Fibroblast of skin of abdomen (primary cell): Measurements from ENCODE around the gene DOCK3. TPM values are rescaled to one million over a fixed set of nuclear protein-coding genes. Genes with fewer than 3 reads are reported as not detected.
A peak's percentile ranks its signal among the peaks of the same experiment; 100 is the strongest.

Source experiments
- DNase-seq: peaks from one replicate; pipeline ENCODE4 v3.0.0-alpha.2; 2013
- polyA plus RNA-seq, 2 experiments: library from polyadenylated mRNA; unstranded; fragments of 120-200 nt; gene quantifications; one replicate each; pipeline ENCODE4 v1.2.1, GENCODE V29; 2013; ENCODE audit not compliant: insufficient read length in 2 of 2

Gene DOCK3
- 0.09 TPM for polyA plus RNA-seq (2013, experiment 1 of 2; ENCODE audit: insufficient read length)
- polyA plus RNA-seq (2013, experiment 2 of 2; ENCODE audit: insufficient read length), result 0.07 TPM

DNA sequence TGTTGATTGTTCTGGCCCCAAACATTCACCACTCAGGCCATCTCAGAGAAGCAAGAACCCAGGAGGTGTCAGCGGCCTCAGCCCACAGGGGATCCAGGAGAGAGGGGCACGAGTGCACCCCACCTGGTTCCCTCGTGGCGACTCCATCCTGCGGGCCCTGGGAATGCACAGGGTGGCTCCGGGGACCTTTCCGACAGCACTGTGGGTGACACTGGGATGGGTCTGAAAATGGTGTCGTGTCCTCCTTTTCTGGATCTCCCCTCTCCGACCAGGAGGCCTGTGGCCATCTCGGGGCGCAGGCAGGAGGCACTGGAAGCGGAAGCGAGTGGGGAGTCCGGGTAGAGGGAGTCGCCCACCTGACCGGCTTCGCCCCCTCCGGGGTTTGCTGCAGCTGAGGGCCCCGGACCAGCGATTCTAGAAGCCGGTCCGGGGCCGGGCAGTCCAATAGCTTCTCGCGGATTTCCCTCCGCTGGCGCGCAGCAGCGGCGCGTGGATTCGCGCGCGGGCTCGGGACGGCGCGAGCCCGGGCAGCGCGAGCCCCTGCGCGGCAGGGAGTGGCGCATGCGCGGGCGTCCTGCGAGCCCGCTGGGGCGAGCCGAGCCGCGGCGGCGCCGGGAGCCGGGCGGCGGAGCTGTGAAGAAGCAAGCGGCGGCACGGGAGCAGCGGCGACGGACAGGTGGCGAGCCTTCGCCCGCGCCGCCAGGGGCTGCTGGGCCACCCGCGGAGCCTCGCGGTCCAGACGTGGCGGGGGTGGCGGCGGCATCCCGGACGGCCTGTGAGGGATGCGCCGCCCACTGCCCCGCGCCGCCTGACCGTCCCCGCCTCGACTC lies at the start of gene DOCK3:
Gene DOCK3, plus strand, starts transcription at position 579 of the 830 bp plus-strand sequence. CDS start 337 bp downstream, outside the sequence.
- peak; percentile 39 for DNase-seq

DNA sequence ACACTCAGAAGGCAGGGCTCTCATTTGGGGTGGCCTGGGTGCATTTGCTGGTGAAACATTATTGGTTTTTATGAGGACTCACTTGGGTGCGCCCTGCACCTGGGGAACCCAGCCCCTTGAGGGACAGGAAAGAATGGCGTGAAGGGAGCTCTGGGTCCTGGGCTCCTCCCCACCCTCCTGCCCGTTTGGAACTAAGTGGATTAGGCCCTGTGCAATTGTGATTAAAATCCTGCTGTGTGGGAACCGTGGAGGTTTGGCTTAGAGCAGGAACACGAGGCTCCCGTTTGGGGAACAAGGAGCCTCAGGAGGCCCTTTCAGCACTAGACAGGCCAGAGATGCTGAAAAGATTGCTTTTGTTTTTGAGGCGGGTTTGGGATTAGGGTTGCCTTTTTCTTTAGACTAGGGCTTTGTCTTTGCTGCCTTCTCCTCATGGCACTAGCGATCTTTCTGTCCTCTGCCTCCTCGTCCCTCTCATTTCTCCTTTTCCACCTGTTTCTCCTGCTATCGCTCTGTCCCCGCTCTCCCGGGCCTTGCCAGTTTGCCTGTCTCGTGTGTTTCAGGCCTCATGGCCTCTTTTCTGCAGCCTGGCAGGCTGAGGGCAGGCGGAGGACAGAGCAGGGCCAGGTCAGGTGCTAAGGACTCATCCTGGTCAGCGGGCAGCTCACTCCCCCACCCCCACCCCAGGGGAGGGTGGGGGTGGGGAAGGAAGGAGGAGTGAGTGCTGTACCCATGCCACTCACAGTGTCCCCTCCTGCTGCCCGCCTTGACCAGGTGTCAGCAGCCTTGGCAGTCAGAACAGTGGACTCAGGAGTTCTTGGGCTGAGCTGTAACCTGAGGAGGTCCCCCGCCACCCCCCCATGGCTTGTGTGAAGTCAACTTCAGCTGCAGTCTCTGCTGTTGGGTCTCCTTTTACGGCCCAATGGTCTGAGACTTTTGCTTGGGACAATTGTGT lies 49.2 kb upstream of the DOCK3 start:
- DNase-seq, result no peak

- DNase-seq, result no peak
These were observed 48.3 kb upstream of the DOCK3 start for GRCh38 chr3:50626401-50626800.

DNA sequence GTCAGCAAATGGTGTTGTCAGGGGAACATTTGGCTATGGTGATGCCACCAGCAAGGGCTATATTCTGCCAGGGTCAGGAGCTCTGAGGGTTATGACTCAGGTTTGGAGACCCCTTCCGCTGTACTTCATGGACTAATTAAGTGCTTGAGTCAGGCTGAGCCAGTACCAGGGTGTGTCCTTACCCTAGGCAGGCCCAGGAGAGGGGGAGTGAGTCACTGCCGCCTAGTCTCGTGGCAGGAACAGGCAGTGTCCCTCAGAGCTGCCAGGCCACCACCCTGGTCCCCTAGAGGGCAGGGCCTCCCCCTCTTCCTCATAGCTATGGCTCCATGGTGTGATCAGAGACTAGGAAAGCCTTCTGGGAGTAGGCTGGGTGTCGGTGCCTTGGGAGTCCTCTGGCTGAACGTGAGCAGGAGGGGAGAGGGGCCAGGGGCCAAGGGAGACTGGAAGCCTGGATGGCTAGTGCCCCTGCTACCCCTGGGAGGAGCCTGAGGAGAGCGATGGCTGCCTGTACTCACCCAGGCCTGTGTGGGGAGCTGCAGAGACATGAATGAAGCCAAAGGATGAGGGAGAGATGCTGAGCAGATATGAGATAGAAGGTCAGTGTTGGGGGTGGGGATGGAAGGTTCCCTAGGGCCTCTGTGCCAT lies 47.2 kb upstream of the DOCK3 start:
- peak; percentile 55 for DNase-seq

GRCh38 chr3:50628601-50629000 lies 46.1 kb upstream of the DOCK3 start:
- DNase-seq, result no peak

- no peak for DNase-seq
These were observed 44.3 kb upstream of the DOCK3 start for GRCh38 chr3:50630394-50630793.

DNA sequence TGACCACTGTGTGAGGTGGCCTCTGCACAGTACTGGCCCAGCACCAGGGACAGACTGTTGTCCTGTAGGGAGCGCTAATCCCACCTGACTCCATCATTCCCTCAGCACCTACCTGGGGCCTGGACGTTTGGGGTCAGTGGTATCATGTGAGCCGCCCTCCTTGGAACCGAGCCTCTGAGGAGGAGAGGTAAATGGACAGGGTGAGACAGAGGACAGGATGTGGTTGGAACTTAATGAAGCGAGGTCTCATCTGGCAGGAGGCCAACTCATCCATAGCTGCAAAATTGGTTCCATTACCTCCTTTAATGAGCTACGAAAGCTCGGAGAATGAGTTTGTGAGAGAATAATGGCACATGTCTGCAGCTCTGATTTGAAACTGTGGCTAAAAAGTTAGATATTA lies 43.9 kb upstream of the DOCK3 start:
- DNase-seq, result peak; percentile 59

- DNase-seq, result no peak
These were observed 42.3 kb upstream of the DOCK3 start for GRCh38 chr3:50632450-50632849.

DNA sequence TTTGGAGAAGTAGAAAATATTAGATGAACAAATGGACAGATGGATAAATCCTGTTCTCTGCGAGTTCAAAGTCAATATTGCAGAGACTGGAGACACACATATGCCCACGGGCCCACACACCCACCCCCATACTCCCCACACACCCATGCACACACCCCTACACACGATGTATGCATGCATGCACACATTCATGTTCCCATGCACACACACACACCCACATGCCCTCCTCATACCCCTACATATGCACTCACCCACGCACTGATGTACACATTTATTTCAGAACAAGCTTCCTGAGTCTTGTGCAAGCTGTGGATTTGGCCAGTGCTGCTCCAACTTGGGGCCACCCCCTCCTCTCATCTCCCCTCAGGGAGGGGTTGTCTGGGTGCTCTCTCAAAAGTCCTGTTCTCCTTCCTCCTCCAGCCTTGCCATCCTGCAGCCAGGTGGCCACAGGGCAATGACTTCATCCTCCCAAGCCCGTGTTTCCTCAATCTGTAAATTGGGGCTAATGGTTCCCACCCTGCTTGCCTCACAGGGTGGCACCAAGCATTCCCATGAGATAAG lies 41.4 kb upstream of the DOCK3 start:
- no peak for DNase-seq

GRCh38 chr3:50635066-50635465 lies 39.7 kb upstream of the DOCK3 start:
- no peak for DNase-seq

- DNase-seq, result no peak
These were observed 37.7 kb upstream of the DOCK3 start for GRCh38 chr3:50637011-50637410.

- no peak for DNase-seq
These were observed 36.8 kb upstream of the DOCK3 start for GRCh38 chr3:50637945-50638344.

DNA sequence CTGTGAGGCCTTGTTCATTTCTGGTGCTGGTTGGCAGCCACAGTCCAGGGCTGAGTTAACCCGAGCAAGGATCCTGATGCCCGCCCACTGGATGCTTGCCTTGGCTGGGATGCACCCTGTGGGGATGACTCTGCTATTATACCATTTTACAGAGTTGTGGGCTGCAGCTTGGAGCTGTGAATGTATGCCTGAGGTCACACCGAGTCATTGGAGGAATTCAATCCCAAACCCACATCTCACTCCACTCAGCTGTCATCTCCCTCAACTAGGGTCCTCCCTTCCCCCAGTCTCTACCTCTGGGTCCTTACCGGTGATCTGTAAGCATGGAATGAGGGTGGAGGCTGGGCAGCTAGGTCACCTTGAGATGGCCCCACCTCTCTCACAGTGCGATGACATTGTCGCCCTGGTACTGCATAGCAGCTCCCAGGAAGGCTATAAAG lies 35.7 kb upstream of the DOCK3 start:
- DNase-seq, result peak; percentile 68

- no peak for DNase-seq
These were observed 32.3 kb upstream of the DOCK3 start for GRCh38 chr3:50642382-50642781.

GRCh38 chr3:50644561-50644960 lies 30.2 kb upstream of the DOCK3 start:
- no peak for DNase-seq

DNA sequence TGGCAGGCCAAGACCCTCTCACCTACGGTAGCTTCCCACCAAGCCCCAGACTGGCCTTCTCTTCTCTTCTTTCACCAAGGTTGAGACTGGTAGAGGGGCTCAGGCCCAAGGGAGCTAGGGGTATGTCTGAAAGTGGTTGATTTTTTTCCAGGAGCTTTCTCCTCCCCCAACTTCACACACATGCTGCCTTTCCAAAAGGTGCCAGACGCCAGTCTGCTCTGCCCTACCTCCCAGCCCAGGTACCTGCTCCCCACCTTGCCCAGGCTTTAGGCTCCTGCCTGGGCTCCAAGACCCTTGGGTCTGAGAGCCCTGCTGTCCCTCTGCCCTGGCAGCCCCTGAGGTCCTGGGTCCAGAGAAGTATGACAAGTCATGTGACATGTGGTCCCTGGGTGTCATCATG lies 29.3 kb upstream of the DOCK3 start:
- no peak for DNase-seq

- no peak for DNase-seq
These were observed 26.4 kb upstream of the DOCK3 start for GRCh38 chr3:50648313-50648712.

GRCh38 chr3:50648944-50649343 lies 25.8 kb upstream of the DOCK3 start:
- no peak for DNase-seq

- DNase-seq, result no peak
These were observed 25.2 kb upstream of the DOCK3 start for GRCh38 chr3:50649451-50649931.

- DNase-seq, result no peak
These were observed 24.7 kb upstream of the DOCK3 start for GRCh38 chr3:50650018-50650417.

- DNase-seq, result no peak
These were observed 23.3 kb upstream of the DOCK3 start for GRCh38 chr3:50651445-50651844.

DNA sequence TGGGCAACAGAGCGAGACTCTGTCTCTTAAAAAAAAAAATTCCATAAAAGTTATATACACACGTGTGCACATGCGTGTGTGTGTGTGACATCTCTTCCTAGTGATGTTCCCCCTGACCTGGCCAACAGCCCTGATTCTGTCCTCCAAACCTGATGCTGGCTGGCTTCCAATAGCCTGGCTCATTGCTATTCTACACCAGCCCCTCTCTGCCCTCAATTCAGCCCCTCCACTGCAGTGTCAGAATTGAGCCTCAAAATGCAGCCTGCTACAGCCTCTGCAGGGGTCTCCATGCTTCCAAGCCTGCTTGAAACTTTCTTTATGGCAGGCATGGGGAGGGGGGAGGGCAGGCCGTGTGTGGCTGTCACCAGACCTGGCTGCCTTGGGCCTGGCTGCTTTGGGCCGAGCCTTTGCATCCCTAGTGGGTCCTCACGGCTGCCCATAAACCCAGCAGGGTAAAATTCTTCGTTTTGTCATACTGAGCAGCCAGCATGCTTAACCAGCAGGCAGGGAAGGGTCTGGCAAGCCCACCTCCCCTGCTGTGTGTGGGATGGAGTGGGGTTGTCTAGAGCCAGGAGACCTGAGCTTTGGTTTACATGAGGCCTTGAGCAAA lies 22.7 kb upstream of the DOCK3 start:
- DNase-seq, result no peak
